Mucosa of descending colon (tissue), 3 donors: ENCODE results near the gene BATF2. TPM values are rescaled to one million over a fixed set of nuclear protein-coding genes. Genes with fewer than 3 reads are reported as not detected.
"Not testable (repeated sequence)": the region's sequence is repeated elsewhere in the genome, so short reads cannot be mapped to it uniquely, and the experiment has no call there.

ENCODE experiments used
- ATAC-seq: fragments of 200-7000 bp; cut with Tn5 transposase; one replicate; pipeline ENCODE4 v1.9.1; 2020; ENCODE audit warnings: mild to moderate bottlenecking, moderate library complexity
- DNase-seq, 3 donors: peaks; one replicate each; pipeline ENCODE4 v3.0.0-alpha.2; 2020
- H3K36me3 ChIP-seq: fragments of 200-600 bp; one replicate; pipeline ENCODE4 v1.8.0; 2021; ENCODE audit warnings: low read depth, mild to moderate bottlenecking
- H3K4me1 ChIP-seq: fragments of 200-600 bp; one replicate; pipeline ENCODE4 v1.8.0; 2021; ENCODE audit warnings: low read depth, mild to moderate bottlenecking
- H3K4me3 ChIP-seq: fragments of 200-600 bp; one replicate; pipeline ENCODE4 v1.8.0; 2021; ENCODE audit warnings: mild to moderate bottlenecking
- H3K9me3 ChIP-seq: fragments of 200-600 bp; one replicate; pipeline ENCODE4 v1.8.0; 2021; ENCODE audit warnings: mild to moderate bottlenecking
- CTCF ChIP-seq: fragments of 200-600 bp; IDR thresholded peaks from one replicate; pipeline ENCODE4 v1.8.0; 2022; ENCODE audit warnings: antibody characterized with exemption, mild to moderate bottlenecking
- intact Hi-C, 2 donors: fragments of 100-400 bp; cut with DNase I in 1 of 2; cut with micrococcal nuclease in 1 of 2; formaldehyde crosslinking; loops; one replicate each; pipeline versions ENCODE4 v1.11.0 to v1.11.1; 2022; cut with DNase I, micrococcal nuclease
- total RNA-seq, 3 donors: library from RNA; stranded (reverse); fragmentation: NEBNext Ultra II Directional in 2 of 3; extraction: Animal tissue kit (Norgen Biotek cat#: 25700) in 2 of 3; gene quantifications; one replicate each; pipeline versions ENCODE4 v1.2.1 to v1.2.4, GENCODE V29; 2021 to 2023
- donor health status: DM: no; HTN: no; CAD: no; lungs with moderate emphysema.
- donor health status: DM: no; HTN: no; CAD: no.
- donor health status: DM: no; HTN: yes; CAD: no.

BATF2 gene
- total RNA-seq, 3 donors from 2014 or later: 12.7 to 25.3 (median 18.0) TPM

GRCh38 chr11:64990222-64990923, 6.4 kb downstream of the BATF2 start:
- ATAC-seq (peak; percentile 46), DNase-seq (peak in 1 of 3 donors; percentile 29)
- intact Hi-C loops: no loop called here
- Histone ChIP-seq H3K36me3 (no peaks in the 10 kb centered on the region), H3K4me3 (no peak overlapping the region), H3K4me1 (no peaks in the 10 kb centered on the region), H3K9me3 (no peaks in the 10 kb centered on the region)
- no peak for TF ChIP-seq CTCF

GRCh38 chr11:64989416-64989815, 7.4 kb downstream of the BATF2 start:
- no peaks in the 10 kb centered on the region for H3K36me3 ChIP-seq
- TF ChIP-seq CTCF: no peak
- no peaks in the 10 kb centered on the region for H3K9me3 ChIP-seq
- H3K4me3 ChIP-seq: no peak overlapping the region
- ATAC-seq: no peak
- intact Hi-C loops: no loop called here
- no peaks in the 10 kb centered on the region for H3K4me1 ChIP-seq
- DNase-seq: peak in 1 of 3 donors; percentile 23

GRCh38 chr11:64987998-64988854, 8.5 kb downstream of the BATF2 start:
- intact Hi-C loops: no loop called here
- ATAC-seq: peak; percentile 18
- no peak for TF ChIP-seq CTCF

GRCh38 chr11:64983339-64983738, 13.4 kb downstream of the BATF2 start:
- ATAC-seq, intact Hi-C loops, H3K4me1 ChIP-seq, H3K9me3 ChIP-seq, H3K4me3 ChIP-seq, DNase-seq, H3K36me3 ChIP-seq: not testable (repeated sequence)

More at GRCh38 chr11:64987998-64988854, 8.5 kb downstream of the BATF2 start:
- H3K9me3 ChIP-seq: no peaks in the 10 kb centered on the region
- H3K4me3 ChIP-seq: no peak overlapping the region
- peak in 1 of 3 donors; percentile 13 for DNase-seq
- H3K4me1 ChIP-seq: no peaks in the 10 kb centered on the region
- no peaks in the 10 kb centered on the region for H3K36me3 ChIP-seq

GRCh38 chr11:64976651-64977050, 20.1 kb downstream of the BATF2 start:
- TF ChIP-seq CTCF: no peak
- no peak overlapping the region for H3K4me3 ChIP-seq
- no peaks in the 10 kb centered on the region for H3K9me3 ChIP-seq
- no peaks in the 10 kb centered on the region for H3K36me3 ChIP-seq
- intact Hi-C loops: no loop called here
- peaks cover 6% of the 10 kb centered on the region for H3K4me1 ChIP-seq
- ATAC-seq: no peak
- DNase-seq: peak in 1 of 3 donors; percentile 5

- intact Hi-C loops: no loop called here
- Histone ChIP-seq H3K9me3 (no peaks in the 10 kb centered on the region), H3K36me3 (no peaks in the 10 kb centered on the region), H3K4me3 (no peak overlapping the region), H3K4me1 (peaks cover 9% of the 10 kb centered on the region)
- no peak for TF ChIP-seq CTCF
- no peak for DNase-seq
- ATAC-seq: no peak
Measured at GRCh38 chr11:64974124-64974523, 22.6 kb downstream of the BATF2 start.
